ENCODE measurements around the gene LYG1.
"Not testable (repeated sequence)": the region's sequence is repeated elsewhere in the genome, so short reads cannot be mapped to it uniquely, and the experiment has no call there.

The LYG1 gene

DNA sequence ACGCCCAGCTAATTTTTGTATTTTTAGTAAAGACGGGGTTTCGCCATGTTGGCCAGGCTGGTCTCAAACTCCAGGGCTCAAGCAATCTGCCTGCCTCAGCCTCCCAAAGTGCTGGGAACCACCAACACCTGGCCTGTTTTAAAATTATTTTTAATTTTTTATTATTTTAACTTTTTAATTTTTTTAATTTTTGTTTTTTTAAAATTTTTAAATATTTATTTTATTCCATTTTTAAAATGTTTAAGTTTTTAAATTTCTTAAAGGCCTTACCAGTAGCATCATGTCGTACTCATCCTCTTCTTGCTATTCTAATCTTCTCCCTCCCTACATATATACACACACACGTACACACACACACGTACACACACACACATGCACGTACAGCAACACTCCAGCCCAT, 1.4 kb downstream of the LYG1 start:
- no peak for ATAC-seq
- peaks cover 47% of the 10 kb centered on the region for H3K36me3 Mint-ChIP-seq
- H3K4me1 Mint-ChIP-seq = no peaks in the 10 kb centered on the region
- H3K9me3 Mint-ChIP-seq = peaks cover 3% of the 10 kb centered on the region
- H3K27ac Mint-ChIP-seq = no peak overlapping the region
- no peak overlapping the region for H3K4me3 Mint-ChIP-seq
- no peaks in the 10 kb centered on the region for H3K27me3 Mint-ChIP-seq

DNA sequence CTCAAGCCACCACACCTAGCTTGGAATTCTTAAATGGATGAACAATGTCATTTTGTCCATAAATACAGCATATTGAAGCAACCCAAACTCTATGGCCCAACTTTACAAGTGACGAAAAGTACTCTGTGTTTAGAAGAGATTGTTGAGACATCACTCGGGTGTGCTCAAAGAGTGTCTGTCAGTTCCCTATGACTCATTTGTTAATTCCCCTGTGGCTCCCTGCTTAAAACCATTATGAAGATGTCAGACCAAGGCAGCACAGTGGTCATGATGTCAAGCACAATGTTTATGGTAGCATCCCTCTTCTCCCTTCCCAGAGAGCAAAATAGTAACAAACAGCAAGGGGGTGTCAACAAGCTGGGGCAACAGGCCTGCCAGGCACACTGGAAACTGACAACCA, 3.0 kb downstream of the LYG1 start:
- Mint-ChIP-seq H3K27ac (no peak overlapping the region), H3K36me3 (peaks cover 37% of the 10 kb centered on the region), H3K27me3 (no peaks in the 10 kb centered on the region), H3K4me1 (no peaks in the 10 kb centered on the region), H3K9me3 (peaks cover 3% of the 10 kb centered on the region), H3K4me3 (no peak overlapping the region)
- no peak for ATAC-seq

DNA sequence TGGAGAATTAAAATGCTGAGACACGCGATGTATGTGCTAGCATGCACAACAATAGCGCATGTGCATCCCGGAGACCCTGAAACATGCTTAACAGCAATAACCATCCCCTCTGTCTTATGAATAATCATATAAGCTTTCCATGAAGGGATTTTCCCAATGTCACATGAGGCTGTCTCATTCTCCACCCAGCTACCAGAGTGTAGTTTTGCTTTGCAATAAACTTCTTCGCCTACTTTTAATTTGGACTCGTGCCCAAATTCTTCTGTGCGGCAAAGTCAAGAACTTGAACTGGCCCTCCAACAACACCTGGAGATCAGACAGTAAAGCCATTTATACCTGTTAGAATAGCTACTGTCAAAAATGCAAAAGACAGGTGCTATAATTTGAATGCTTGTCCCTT, 15.5 kb downstream of the LYG1 start:
- H3K27me3 Mint-ChIP-seq = no peaks in the 10 kb centered on the region
- ATAC-seq = no peak
- no peak overlapping the region for H3K27ac Mint-ChIP-seq
- no peaks in the 10 kb centered on the region for H3K4me1 Mint-ChIP-seq
- H3K36me3 Mint-ChIP-seq = peaks cover 51% of the 10 kb centered on the region
- H3K4me3 Mint-ChIP-seq = no peak overlapping the region
- peaks cover 5% of the 10 kb centered on the region for H3K9me3 Mint-ChIP-seq

DNA sequence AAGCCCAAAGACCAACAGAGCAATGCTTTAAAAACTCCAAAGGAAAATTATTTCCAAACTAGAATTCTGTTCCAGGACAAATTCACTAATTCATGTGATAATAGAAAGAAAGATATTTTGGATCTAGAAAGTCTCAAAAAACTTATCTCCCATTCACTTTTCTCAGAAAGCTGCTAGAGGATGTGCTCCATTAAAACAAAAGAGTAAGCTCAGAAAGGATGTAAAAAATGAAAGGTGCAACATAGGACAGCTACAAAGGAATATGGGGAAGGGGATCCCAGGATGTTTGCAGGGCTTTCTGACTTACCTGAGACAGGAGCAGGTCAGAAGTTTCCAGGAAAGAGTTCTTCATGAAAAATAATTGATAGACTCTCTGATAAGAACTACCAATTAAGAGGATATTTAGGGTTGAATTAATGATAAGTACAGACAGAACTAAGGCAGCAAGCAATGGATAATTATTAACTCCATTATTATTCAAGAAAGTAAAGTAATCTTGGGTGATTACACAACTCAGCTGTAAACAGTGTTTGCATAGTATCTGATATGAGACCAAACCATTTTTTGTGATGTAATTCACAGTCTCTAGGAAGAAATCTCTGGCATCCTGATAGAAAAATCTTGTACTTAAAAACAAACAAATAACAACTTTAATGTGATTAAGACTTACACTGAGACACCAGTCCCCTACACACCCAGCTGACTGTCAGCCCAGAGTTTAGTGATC, 20.9 kb downstream of the LYG1 start:
- no peaks in the 10 kb centered on the region for H3K27me3 Mint-ChIP-seq
- H3K4me3 Mint-ChIP-seq = no peak overlapping the region
- H3K27ac Mint-ChIP-seq = no peak overlapping the region
- peaks cover 7% of the 10 kb centered on the region for H3K9me3 Mint-ChIP-seq
- H3K36me3 Mint-ChIP-seq = peaks cover 61% of the 10 kb centered on the region
- H3K4me1 Mint-ChIP-seq = no peaks in the 10 kb centered on the region
- no peak for ATAC-seq

DNA sequence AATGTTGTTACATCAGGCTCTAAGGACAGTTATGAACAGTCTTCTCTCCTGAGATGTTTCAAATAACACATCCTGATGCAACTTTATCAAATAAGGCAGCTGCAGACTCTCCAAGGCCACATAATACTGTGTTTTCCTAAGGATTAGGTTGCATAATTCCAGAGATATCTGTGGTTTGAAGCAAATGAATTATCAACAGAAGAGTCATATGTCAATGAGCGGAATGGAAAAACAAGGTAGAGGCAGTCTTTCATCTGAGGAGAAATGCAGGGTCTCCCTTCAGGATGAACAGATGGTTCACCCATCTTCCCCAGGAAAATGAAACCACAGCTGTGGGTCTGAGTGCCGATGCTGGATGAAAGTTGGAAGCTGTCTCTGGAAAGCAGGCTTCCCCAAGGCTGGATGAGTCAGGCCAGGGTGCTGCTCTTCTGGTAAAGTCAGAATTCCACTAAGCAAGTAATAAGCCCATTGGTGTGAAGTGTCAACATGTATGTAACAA, 22.2 kb downstream of the LYG1 start:
- peaks cover 7% of the 10 kb centered on the region for H3K9me3 Mint-ChIP-seq
- no peaks in the 10 kb centered on the region for H3K27me3 Mint-ChIP-seq
- H3K27ac Mint-ChIP-seq = no peak overlapping the region
- H3K4me1 Mint-ChIP-seq = no peaks in the 10 kb centered on the region
- H3K36me3 Mint-ChIP-seq = peaks cover 48% of the 10 kb centered on the region
- H3K4me3 Mint-ChIP-seq = no peak overlapping the region
- ATAC-seq = no peak

DNA sequence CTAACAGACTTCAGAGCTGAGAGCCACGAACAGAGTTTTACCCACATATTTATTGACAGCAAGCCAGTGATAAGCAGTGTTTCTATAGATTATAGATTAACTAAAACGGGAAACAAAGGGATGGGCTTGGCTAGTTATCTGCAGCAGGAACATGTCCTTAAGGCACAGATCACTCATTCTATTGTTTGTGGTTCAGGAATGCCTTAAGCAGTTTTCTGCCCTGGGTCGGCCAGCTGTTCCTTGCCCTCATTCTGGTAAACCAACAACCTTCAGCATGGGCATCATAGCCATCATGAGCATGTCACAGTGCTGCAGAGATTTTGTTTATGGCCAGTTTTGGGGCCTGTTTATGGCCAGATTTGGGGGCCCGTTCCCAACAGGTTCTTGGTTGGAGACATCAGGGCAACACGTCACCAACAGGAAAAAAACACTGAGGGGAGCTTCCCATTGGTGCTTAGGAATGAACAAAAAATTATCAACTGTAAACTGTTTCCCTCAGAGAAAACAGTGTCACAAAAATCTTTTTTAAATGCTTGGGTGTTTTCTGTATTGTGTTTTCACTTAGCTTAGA, 22.7 kb downstream of the LYG1 start:
- H3K4me3 Mint-ChIP-seq, H3K27ac Mint-ChIP-seq, H3K27me3 Mint-ChIP-seq, ATAC-seq, H3K4me1 Mint-ChIP-seq, H3K9me3 Mint-ChIP-seq: not testable (repeated sequence)
- H3K36me3 Mint-ChIP-seq = peaks cover 43% of the 10 kb centered on the region

DNA sequence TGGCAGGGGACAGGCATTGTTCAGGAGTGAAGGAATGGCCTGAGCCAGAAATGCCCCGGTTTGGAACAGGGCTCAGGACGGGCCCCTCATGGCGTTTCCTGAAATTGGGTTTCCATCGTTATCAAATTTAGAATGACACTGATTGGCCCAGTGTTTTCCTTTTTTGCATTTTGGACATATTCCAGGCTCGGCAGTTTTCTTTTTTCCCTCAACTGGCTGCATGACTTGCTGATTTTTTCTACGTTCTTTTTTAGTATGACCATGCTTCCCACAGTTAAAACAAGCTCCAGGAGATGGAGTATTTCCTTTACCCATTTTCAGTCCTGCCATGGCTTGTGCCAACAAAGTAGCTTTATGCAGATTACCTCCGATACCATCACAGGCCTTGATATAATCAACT, 25.1 kb downstream of the LYG1 start:
- H3K9me3 Mint-ChIP-seq = peaks cover 3% of the 10 kb centered on the region
- no peak overlapping the region for H3K4me3 Mint-ChIP-seq
- no peaks in the 10 kb centered on the region for H3K4me1 Mint-ChIP-seq
- H3K36me3 Mint-ChIP-seq = peaks cover 32% of the 10 kb centered on the region
- H3K27me3 Mint-ChIP-seq = no peaks in the 10 kb centered on the region
- no peak overlapping the region for H3K27ac Mint-ChIP-seq
- no peak for ATAC-seq

DNA sequence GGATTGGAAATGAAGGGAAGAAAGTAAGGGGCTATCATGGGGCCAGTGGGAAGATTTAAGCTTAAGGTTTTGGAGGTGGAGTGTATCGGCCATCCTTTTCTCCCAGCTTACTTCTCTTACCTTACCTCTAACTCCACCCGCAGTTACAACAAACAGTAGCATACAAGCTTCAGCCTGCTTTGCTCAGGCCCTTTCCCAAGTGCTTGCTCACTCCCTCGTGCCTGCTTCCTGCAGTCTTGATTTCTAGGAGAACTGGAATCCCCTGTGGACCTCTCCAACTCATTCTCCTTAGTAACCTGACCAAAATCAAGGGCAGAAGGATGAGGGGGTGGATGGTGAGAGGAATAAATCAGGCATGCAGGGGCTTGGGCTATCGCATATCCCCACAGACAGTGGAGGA, 39.8 kb downstream of the LYG1 start:
- Mint-ChIP-seq H3K4me3 (no peak overlapping the region), H3K36me3 (no peaks in the 10 kb centered on the region), H3K27ac (no peak overlapping the region), H3K27me3 (no peaks in the 10 kb centered on the region), H3K4me1 (no peaks in the 10 kb centered on the region), H3K9me3 (no peaks in the 10 kb centered on the region)
- ATAC-seq = no peak

DNA sequence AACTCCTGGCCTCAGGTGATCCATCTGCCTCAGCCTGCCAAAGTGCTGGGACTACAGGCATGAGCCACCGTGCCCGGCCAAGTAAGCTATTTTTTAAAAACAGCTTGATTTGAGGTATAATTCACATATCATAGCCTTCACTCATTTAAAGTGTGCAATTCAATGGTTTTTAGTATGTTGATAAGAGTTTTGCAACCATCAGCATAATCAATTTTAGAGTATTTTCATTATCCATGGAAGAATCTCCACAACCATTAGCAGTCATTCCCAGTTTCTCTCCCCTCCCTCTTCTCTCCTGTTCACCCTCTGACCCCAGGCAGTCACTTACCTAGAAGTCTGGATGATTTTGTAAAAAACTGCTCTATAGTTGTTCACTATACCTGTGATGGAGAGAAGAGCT, 40.8 kb downstream of the LYG1 start:
- Mint-ChIP-seq H3K36me3 (no peaks in the 10 kb centered on the region), H3K4me1 (no peaks in the 10 kb centered on the region)

DNA sequence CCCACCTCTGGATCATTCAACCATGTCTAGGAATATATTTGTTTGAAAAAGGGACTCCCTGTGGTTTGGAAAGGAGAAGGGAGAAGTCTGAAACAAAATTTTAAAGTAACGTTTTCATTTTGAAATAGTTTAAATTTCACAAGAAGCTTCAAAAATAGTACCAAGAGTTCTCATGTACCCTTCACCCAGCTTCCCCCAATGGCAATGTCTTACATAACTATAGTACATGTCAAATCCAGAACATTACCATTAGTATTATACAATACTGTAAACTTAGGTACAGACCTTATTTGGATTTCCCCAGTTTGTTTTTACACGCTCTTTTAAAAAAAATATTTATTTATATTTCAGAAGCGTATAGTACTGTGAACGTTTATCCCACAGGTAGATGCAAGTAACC, 41.5 kb downstream of the LYG1 start:
- H3K4me1 Mint-ChIP-seq = no peaks in the 10 kb centered on the region
- no peak overlapping the region for H3K27ac Mint-ChIP-seq
- H3K4me3 Mint-ChIP-seq = no peak overlapping the region
- no peak for ATAC-seq
- no peaks in the 10 kb centered on the region for H3K36me3 Mint-ChIP-seq
- H3K27me3 Mint-ChIP-seq = no peaks in the 10 kb centered on the region
- no peaks in the 10 kb centered on the region for H3K9me3 Mint-ChIP-seq

More for the DNA sequence above, 40.8 kb downstream of the LYG1 start:
- Mint-ChIP-seq H3K4me3 (no peak overlapping the region), H3K9me3 (no peaks in the 10 kb centered on the region), H3K27ac (no peak overlapping the region), H3K27me3 (no peaks in the 10 kb centered on the region)
- no peak for ATAC-seq

DNA sequence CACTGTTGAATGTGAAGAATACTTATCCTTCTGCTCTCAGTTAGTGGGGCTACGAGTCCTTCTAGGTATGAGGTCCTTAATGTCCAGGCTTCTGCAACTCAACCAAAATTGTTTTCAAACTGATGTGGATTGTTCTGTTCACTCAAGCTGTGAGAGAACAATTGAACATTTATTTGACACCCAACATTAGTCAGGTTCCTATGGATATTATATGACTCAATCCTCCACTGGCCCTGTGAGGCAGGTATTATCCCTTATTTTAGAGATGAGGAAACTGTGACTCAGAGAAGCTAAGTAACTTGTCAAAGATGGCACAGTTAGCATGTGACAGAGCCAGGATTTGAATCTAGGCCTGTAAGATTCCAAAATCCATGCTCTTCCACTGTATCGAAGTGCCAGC, 44.3 kb downstream of the LYG1 start:
- Mint-ChIP-seq H3K27me3 (no peaks in the 10 kb centered on the region), H3K4me1 (no peaks in the 10 kb centered on the region), H3K27ac (no peak overlapping the region), H3K36me3 (no peaks in the 10 kb centered on the region), H3K9me3 (peaks cover 3% of the 10 kb centered on the region), H3K4me3 (no peak overlapping the region)
- ATAC-seq = no peak

DNA sequence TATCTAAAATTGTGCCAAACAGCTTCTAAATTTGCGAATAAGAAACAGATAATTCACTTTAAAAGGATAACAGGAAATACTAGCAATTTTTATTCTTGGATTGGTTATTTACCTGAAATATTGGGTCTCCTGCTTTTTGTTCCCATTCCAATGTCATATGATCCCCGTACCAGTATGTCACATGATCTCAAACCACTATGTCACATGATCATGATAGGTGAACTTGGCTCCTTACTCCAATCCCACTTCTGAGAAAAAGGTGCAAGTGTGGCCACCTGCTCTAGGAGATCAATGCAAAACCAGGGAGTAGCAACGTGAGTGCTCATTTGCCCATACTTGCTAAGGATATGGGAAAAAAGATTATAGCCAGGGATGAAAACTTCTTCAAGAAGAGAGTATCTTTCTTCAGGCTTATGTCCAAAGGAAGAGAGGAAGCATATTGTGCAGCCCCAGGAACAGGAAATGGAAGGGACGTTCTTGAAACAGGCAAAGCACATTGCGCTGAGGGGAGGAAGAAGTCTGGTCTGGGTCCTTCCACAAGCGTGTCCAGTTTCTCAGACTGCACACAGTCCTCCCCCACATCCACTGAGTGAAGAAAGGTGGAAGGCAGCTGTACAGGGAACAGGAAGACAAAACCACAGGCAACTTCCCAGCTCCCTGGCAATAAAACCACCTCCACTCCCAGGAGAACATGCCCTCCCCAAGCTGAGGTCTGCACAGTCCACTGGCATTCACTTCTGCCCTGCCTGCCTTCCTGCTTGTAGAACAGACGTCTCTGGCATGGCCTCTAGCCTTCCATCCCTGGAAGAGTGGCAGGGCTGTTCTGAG, 45.3 kb downstream of the LYG1 start, which contains the start of gene LYG2:
Gene LYG2, minus strand, starts transcription at position 176 of the 828 bp plus-strand sequence. CDS start 1,406 bp downstream, outside the sequence.
- peaks cover 3% of the 10 kb centered on the region for H3K9me3 Mint-ChIP-seq
- H3K36me3 Mint-ChIP-seq = no peaks in the 10 kb centered on the region
- no peaks in the 10 kb centered on the region for H3K27me3 Mint-ChIP-seq
- no peaks in the 10 kb centered on the region for H3K4me1 Mint-ChIP-seq
- H3K27ac Mint-ChIP-seq = no peak within 1 kb of the TSS
- no peak for ATAC-seq
- no peak within 1 kb of the TSS for H3K4me3 Mint-ChIP-seq

DNA sequence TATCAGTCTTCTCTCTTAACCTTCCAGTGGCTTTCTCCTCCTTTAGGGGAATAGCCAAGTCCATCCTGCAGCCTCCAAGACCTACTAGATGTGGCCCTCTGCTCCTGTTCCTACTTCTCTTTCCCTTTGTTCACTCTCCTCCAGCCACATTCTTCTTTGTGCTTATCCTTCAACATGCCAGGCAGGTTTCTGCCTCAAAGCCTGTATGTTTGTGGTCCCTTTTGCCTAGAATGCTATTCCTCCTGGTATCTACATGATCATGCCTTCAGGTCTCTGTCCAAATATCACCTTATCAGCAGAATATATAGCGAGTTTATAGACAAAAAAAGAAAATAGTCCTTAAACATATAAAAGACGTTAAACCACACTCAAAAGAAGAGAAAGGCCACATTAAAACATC, 51.0 kb downstream of the LYG1 start:
- Mint-ChIP-seq H3K4me1 (no peaks in the 10 kb centered on the region), H3K9me3 (peaks cover 5% of the 10 kb centered on the region), H3K4me3 (no peak overlapping the region), H3K27ac (no peak overlapping the region), H3K36me3 (peaks cover 16% of the 10 kb centered on the region), H3K27me3 (no peaks in the 10 kb centered on the region)
- no peak for ATAC-seq

DNA sequence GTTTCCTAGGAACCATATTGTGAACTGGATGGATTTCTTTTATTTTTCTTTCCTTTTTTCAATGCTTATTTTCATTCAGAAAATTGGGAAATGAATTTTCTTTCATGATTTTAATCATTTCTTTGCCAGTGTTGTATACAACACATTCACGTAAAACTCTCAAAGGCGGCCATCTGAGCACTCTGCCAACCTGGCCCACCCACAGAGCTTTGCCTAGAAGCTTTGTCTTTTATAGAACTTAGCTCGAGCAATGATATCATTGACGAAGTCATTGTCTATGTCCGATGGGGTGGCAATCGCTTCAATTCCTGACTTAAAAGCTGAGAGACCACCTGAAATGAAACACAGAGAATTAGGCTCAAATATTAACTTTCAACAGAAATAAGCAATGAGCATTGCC, 58.8 kb downstream of the LYG1 start:
- no peak overlapping the region for H3K27ac Mint-ChIP-seq
- no peaks in the 10 kb centered on the region for H3K9me3 Mint-ChIP-seq
- no peak for ATAC-seq
- H3K4me1 Mint-ChIP-seq = peaks cover 6% of the 10 kb centered on the region
- no peak overlapping the region for H3K4me3 Mint-ChIP-seq
- peaks cover 19% of the 10 kb centered on the region for H3K36me3 Mint-ChIP-seq
- no peaks in the 10 kb centered on the region for H3K27me3 Mint-ChIP-seq

DNA sequence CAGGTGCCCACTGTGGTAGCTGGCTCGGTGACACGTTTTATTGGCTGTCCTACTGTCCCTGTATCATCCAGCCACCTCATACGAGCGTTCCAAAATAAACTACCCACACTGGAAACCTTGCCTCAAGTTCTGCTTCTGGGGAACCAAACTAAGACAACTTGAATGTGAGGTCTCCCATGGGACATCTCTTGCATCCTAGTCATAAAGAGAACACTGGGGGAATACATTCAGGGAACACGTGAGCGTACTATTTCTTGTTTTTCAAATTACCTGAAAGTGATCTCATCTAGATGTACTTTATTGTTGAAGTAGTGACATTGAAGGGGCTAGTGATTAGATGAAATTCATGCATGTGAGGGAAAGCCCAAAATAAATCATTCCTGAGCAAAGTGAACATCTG, 60.6 kb downstream of the LYG1 start:
- H3K4me3 Mint-ChIP-seq = no peak overlapping the region
- peaks cover 7% of the 10 kb centered on the region for H3K36me3 Mint-ChIP-seq
- no peak overlapping the region for H3K27ac Mint-ChIP-seq
- H3K27me3 Mint-ChIP-seq = no peaks in the 10 kb centered on the region
- no peaks in the 10 kb centered on the region for H3K9me3 Mint-ChIP-seq
- H3K4me1 Mint-ChIP-seq = peaks cover 6% of the 10 kb centered on the region
- peak; percentile 64 for ATAC-seq

All from stimulated activated memory B cell treated with anti-CD40 and anti-IgM and Interleukin-4, amounts not matched to agents 10 μg/mL and 1 μg/mL and 100 μg/mL, for 72 hours (primary cell).